HG02884 (cell line): ENCODE data around the gene GNG10.
"Not testable (repeated sequence)": the region's sequence is repeated elsewhere in the genome, so short reads cannot be mapped to it uniquely, and the experiment has no call there.

ENCODE experiments used
- ATAC-seq: cut with Tn5 transposase; IDR thresholded peaks from one replicate; pipeline ENCODE4 v1.9.1; 2021; ENCODE audit warnings: mild to moderate bottlenecking, moderate library complexity; ENCODE audit not compliant: unreplicated experiment

The GNG10 gene

GRCh38 chr9:111649016-111649415, 12.4 kb upstream of the GNG10 start:
- ATAC-seq: no peak

GRCh38 chr9:111657051-111657450, 4.4 kb upstream of the GNG10 start:
- ATAC-seq: no peak

GRCh38 chr9:111658943-111659342, 2.5 kb upstream of the GNG10 start:
- ATAC-seq: no peak

GRCh38 chr9:111659691-111660090, 1.7 kb upstream of the GNG10 start:
- no peak for ATAC-seq

- ATAC-seq: peak; percentile 25
Observed at GRCh38 chr9:111661802-111662521, 557 bp downstream of the GNG10 start.

GRCh38 chr9:111662576-111663300, 1.3 kb downstream of the GNG10 start:
- no peak for ATAC-seq

GRCh38 chr9:111663301-111663823, 2.0 kb downstream of the GNG10 start:
- ATAC-seq: no peak

- ATAC-seq: no peak
Observed at GRCh38 chr9:111668026-111668573, 6.7 kb downstream of the GNG10 start.

- ATAC-seq: not testable (repeated sequence)
Observed at GRCh38 chr9:111668601-111669000, 7.2 kb downstream of the GNG10 start.

- no peak for ATAC-seq
Observed at GRCh38 chr9:111674319-111674718, 12.9 kb downstream of the GNG10 start.

GRCh38 chr9:111676116-111676515, 14.7 kb downstream of the GNG10 start:
- no peak for ATAC-seq

GRCh38 chr9:111678293-111678692, 16.9 kb downstream of the GNG10 start:
- no peak for ATAC-seq

GRCh38 chr9:111679199-111679598, 17.8 kb downstream of the GNG10 start:
- no peak for ATAC-seq

- ATAC-seq: no peak
Observed at GRCh38 chr9:111683392-111683791, 22.0 kb downstream of the GNG10 start.

- ATAC-seq: no peak
Observed at GRCh38 chr9:111691672-111692329, 30.4 kb downstream of the GNG10 start.

GRCh38 chr9:111696796-111697195, 35.4 kb downstream of the GNG10 start:
- no peak for ATAC-seq

GRCh38 chr9:111700776-111701175, 39.4 kb downstream of the GNG10 start:
- ATAC-seq: no peak

- no peak for ATAC-seq
Observed at GRCh38 chr9:111704503-111704902, 43.1 kb downstream of the GNG10 start.

- no peak for ATAC-seq
Observed at GRCh38 chr9:111711548-111711947, 50.1 kb downstream of the GNG10 start.

GRCh38 chr9:111712369-111712768, 51.0 kb downstream of the GNG10 start:
- no peak for ATAC-seq

- ATAC-seq: no peak
Observed at GRCh38 chr9:111715471-111715870, 54.1 kb downstream of the GNG10 start.
